ENCODE results near the gene TMEM185B.
"Not testable (repeated sequence)": the region's sequence is repeated elsewhere in the genome, so short reads cannot be mapped to it uniquely, and the experiment has no call there.

TMEM185B gene

GRCh38 chr2:120251078-120251477 is 27.9 kb upstream of the TMEM185B start:
- DNase-seq, result no peak

- DNase-seq, result no peak
Measured at GRCh38 chr2:120250640-120251039, 27.4 kb upstream of the TMEM185B start.

- no peak for DNase-seq
Measured at GRCh38 chr2:120247851-120248250, 24.7 kb upstream of the TMEM185B start.

GRCh38 chr2:120246546-120247300 is 23.5 kb upstream of the TMEM185B start:
- DNase-seq, result no peak

GRCh38 chr2:120245520-120246332 is 22.5 kb upstream of the TMEM185B start:
- no peak for DNase-seq

- DNase-seq, result no peak
Measured at GRCh38 chr2:120244656-120245519, 21.7 kb upstream of the TMEM185B start.

- DNase-seq, result no peak
Measured at GRCh38 chr2:120243875-120244553, 20.8 kb upstream of the TMEM185B start.

GRCh38 chr2:120243211-120243610 is 20.0 kb upstream of the TMEM185B start:
- DNase-seq, result no peak

- no peak for DNase-seq
Measured at GRCh38 chr2:120241684-120242083, 18.5 kb upstream of the TMEM185B start.

GRCh38 chr2:120240901-120241429 is 17.8 kb upstream of the TMEM185B start:
- no peak for DNase-seq

GRCh38 chr2:120239488-120240287 is 16.5 kb upstream of the TMEM185B start:
- no peak for DNase-seq

- DNase-seq, result no peak
Measured at GRCh38 chr2:120238728-120239487, 15.7 kb upstream of the TMEM185B start.

- no peak for DNase-seq
Measured at GRCh38 chr2:120237491-120237902, 14.3 kb upstream of the TMEM185B start.

- no peak for DNase-seq
Measured at GRCh38 chr2:120236791-120237190, 13.6 kb upstream of the TMEM185B start.

GRCh38 chr2:120236316-120236715 is 13.1 kb upstream of the TMEM185B start:
- no peak for DNase-seq

- DNase-seq, result no peak
Measured at GRCh38 chr2:120235681-120236080, 12.5 kb upstream of the TMEM185B start.

- not testable (repeated sequence) for DNase-seq
Measured at GRCh38 chr2:120235158-120235557, 12.0 kb upstream of the TMEM185B start.

- no peak for DNase-seq
Measured at GRCh38 chr2:120233292-120233691, 10.1 kb upstream of the TMEM185B start.

- DNase-seq, result no peak
Measured at GRCh38 chr2:120231974-120232635, 8.9 kb upstream of the TMEM185B start.

GRCh38 chr2:120231564-120231973 is 8.4 kb upstream of the TMEM185B start:
- no peak for DNase-seq
